ENCODE data around the gene PPP3CA.
"Not testable (repeated sequence)": the region's sequence is repeated elsewhere in the genome, so short reads cannot be mapped to it uniquely, and the experiment has no call there.

PPP3CA gene

GRCh38 chr4:101008503-101008902 lies 338.8 kb downstream of the PPP3CA start:
- DNase-seq (ENCODE audit: low read depth in 2 of 2): no peak

GRCh38 chr4:101005659-101006058 lies 341.7 kb downstream of the PPP3CA start:
- DNase-seq (ENCODE audit: low read depth in 2 of 2): no peak

- no peak for DNase-seq (ENCODE audit: low read depth in 2 of 2)
Measured at GRCh38 chr4:101000496-101000895, 346.8 kb downstream of the PPP3CA start.

DNA sequence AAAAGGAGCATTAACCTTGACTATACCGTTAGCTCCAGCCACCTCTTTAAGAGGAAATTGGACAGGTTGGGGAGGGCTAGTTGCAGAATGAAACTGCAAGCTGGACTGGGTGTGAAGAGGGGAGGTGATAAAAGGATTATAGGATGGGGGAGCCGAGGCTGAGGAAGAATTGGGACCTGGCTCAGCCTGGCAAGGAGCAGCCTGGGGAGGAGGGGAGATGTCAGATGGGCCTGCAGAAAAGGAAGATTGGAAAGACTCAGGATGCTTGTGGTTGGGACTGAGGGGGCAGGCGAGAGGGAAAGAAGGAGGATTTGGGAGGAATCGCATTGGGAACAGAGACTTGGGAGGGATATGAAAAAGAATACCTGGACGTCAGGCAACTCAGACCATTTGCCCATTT lies 351.7 kb downstream of the PPP3CA start:
- DNase-seq (ENCODE audit: low read depth in 2 of 2): no peak

GRCh38 chr4:100995002-100995401 lies 352.3 kb downstream of the PPP3CA start:
- not testable (repeated sequence) for DNase-seq (ENCODE audit: low read depth in 2 of 2)

GRCh38 chr4:100991332-100992069 lies 355.8 kb downstream of the PPP3CA start:
- DNase-seq (ENCODE audit: low read depth in 2 of 2): not testable (repeated sequence)

DNA sequence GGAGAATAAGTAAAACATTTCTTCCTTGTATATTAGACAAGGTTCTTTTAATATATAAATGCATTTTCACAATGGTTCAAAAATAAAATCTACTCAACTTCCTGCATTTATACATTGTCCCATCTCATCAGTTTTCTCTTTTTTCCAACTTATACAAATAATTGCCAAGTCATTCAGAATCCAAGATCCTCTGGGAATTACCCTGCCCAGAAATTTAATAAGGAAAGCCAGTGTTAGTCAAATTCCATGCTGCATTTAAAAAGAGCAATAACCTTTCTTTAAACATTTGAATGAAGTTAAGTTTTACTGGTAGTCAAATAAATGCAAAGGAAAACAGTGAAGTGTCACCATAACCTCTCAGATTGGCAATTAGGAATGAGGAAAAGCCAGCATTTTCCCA lies 357.9 kb downstream of the PPP3CA start:
- DNase-seq (ENCODE audit: low read depth in 2 of 2): no peak

- DNase-seq (ENCODE audit: low read depth in 2 of 2): no peak
Measured at GRCh38 chr4:100988876-100989275, 358.4 kb downstream of the PPP3CA start.

DNA sequence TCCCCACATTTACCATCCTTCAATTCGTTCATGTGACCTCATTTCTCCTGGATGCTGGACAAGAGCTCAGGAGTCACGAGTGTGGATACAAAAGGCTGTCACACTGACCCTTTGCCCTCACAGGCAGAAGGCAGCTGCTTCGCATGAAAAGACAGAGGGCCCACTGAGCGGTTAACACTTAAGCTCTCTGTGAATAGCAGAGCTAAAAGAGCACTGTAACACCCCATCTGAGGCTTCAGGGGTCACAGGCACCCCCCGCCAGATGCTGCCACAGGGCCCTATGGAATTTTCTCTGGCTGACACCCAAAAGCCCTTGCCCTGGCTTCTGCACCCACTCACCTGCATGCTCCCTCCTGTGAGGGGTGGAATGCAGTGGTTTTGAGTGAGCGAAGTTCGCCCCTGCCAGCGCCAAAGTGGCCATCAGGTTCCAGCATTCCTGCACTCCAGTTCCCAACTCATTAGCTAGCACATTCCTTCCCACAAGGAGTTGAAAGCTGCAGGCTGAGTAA lies 360.9 kb downstream of the PPP3CA start:
- no peak for DNase-seq (ENCODE audit: low read depth in 2 of 2)

- no peak for DNase-seq (ENCODE audit: low read depth in 2 of 2)
Measured at GRCh38 chr4:100985576-100985975, 361.8 kb downstream of the PPP3CA start.

DNA sequence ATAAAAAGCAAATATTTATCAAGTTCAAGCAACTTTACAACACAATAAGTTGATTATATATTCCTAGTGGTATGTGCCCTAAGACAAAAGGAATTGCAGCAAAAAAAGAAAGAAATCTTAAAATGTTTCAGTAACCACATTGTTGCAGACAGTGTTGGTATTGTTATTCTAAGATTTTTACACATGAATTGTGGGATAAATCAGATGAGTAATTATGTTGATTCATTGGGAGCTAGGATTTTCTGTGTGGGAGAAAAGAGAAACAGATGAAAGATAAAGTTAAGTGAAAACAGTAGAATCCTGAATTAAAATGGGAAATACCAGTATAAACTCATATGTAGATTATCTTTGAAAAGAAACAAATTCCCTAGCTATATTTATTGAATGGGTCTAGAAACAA lies 362.4 kb downstream of the PPP3CA start:
- DNase-seq (ENCODE audit: low read depth in 2 of 2): no peak

DNA sequence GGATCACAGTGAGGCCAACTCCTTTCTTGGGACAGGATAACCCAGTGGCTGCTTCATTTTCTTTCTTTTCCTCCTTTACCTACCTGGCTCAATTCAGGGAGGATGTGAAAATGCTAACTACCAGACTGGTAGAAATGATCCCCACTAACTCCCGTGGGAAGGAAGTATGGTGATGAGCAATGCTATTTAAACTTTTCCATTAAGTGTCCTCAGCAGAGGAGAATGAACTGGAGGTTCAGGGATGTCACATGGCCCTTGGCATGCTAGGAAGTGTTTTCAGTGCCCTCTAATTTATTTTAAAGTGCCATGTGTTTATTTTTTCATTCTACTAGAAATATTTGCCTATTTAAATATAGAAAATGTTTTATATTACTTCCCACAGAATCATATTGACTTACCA lies 363.9 kb downstream of the PPP3CA start:
- DNase-seq (ENCODE audit: low read depth in 2 of 2): no peak

- no peak for DNase-seq (ENCODE audit: low read depth in 2 of 2)
Measured at GRCh38 chr4:100982345-100982744, 365.0 kb downstream of the PPP3CA start.

DNA sequence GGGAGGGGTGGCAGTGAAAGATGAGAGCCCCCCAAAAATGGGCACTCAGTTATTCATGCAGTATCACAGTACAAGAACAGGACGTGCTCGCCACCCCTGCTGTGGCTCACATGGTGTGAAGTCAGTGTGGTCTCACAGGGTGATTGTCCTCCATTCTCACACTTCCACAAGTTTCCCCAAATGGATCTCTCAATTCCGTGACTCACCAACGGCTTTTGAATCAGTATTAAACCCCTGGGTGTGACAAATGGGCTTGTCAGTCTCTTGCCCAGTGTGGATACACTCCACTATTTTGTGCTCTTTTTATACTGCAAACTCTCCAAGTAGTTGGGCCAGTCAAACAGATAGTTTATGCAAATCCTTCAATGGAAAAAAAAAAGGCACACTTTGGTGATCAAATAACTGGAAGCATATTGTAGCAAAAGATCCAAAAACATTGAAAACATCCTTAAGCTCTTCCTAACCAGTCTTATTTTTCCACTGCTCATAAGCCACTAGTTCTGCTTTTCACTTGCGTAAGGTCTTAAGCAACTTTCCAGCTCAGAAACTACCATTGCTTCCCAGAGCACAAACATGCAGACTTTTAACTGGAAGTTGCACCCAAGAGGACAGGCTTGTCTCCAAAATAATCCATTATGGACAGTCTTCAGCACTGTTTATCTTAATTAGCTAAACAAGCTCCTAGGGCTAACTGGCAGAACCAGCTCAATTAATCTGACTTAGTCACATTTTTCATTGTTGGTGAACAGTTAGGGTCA lies 365.7 kb downstream of the PPP3CA start:
- DNase-seq (ENCODE audit: low read depth in 2 of 2): no peak

GRCh38 chr4:100979736-100980135 lies 367.6 kb downstream of the PPP3CA start:
- DNase-seq (ENCODE audit: low read depth in 2 of 2): no peak

DNA sequence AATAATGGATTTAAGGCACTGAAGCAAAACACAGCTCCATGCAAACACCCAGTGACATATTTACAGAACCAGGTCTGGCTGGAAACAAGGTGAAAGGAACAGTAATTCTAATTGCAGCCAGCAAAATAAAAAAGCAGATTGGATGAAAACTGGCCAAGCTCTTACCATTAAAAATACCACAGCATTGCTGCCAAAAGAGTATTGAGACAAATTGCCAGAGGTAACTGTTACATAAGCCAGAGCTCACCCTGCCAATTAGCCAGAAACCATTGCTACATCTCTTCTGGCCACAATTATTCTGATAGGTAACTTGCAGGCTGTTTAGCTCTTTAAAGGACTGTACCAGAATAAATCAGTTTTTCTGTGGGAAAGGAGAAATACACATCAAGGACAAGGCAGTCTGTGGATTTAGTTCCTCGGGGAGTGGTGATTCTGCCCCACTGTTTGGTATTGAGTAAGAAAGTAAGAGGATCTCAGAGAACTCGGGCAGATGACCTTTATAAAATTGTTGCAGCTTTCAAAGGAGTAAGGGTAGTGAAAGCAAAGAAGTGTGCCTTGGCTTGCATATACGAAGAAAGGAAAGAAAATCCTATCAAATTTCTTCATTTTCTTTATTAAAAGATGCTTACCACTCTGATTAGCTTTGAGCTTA lies 369.5 kb downstream of the PPP3CA start:
- DNase-seq (ENCODE audit: low read depth in 2 of 2): no peak

- no peak for DNase-seq (ENCODE audit: low read depth in 2 of 2)
Measured at GRCh38 chr4:100977274-100977673, 370.1 kb downstream of the PPP3CA start.

Measured in stimulated activated CD8-positive, alpha-beta memory T cell treated with anti-CD3 and anti-CD28 coated beads, Interleukin-7, amount 100 ng/mL, for 1 hour (primary cell).